GM12878 (cell line): ENCODE results near the gene CAMK4. TPM values are rescaled to one million over a fixed set of nuclear protein-coding genes. Genes with fewer than 3 reads are reported as not detected.

Source experiments
- ATAC-seq: fragments of 200-7000 bp; cut with Tn5 transposase; 3 replicates; pipeline ENCODE4 v1.9.1; 2020; ENCODE audit warnings: mild to moderate bottlenecking, moderate library complexity
- BruUV-seq: library from RNA; stranded (reverse); fragments of 400-500 nt; replicated peaks from 2 replicates; lab custom pipeline; 2021; lab: Mats Ljungman, UMichigan
- CTCF ChIA-PET: fragments of 300-600 bp; sonication (Branson Sonifier 250); formaldehyde crosslinking; extraction: SDS; loops from one replicate; lab custom pipeline; 2021; ENCODE audit warnings: inconsistent platforms; lab: Yijun Ruan, JAX
- POLR2A ChIA-PET: fragments of 350-600 bp; formaldehyde crosslinking; extraction: SDS; loops from one replicate; lab custom pipeline; 2021; ENCODE audit warnings: inconsistent platforms; lab: Charles Lee
- RAD21 ChIA-PET: fragments of 300-600 bp; sonication (Branson Sonifier 250); formaldehyde crosslinking; loops from one replicate; lab custom pipeline; 2023; ENCODE audit warnings: antibody characterized with exemption; ENCODE audit not compliant: unreplicated experiment; lab: Charles Lee
- SMC1A ChIA-PET: fragments of 300-600 bp; sonication (Branson Sonifier 250); formaldehyde crosslinking; loops from one replicate; lab custom pipeline; 2023; ENCODE audit not compliant: unreplicated experiment, uncharacterized antibody; lab: Charles Lee
- DNase-seq: peaks from one replicate; pipeline ENCODE4 v3.0.0-alpha.2; 2011; ENCODE audit warnings: low read depth, low spot score
- FAIRE-seq: peaks from 3 replicates; lab custom pipeline; 2011; peaks lifted over from hg19 to GRCh38; lab: Jason Lieb, UNC
- H2AFZ ChIP-seq: 2 replicates; pipeline ENCODE4 v1.6.0; 2011; ENCODE audit warnings: low read depth, low read length, control low read depth; ENCODE audit not compliant: control insufficient read depth
- H3K27ac ChIP-seq: 2 replicates; pipeline ENCODE4 v1.5.1; 2011; ENCODE audit warnings: control low read depth; ENCODE audit not compliant: control insufficient read depth, insufficient read depth
- H3K27me3 ChIP-seq, 2 experiments: replicated peaks in 1 of 2; 2 replicates each; pipeline versions ENCODE4 v1.6.0 to v1.6.1; 2011; ENCODE audit warnings: low read length in 1 of 2; ENCODE audit not compliant: control insufficient read depth in 2 of 2, insufficient read depth in 2 of 2
- H3K36me3 ChIP-seq, 2 experiments: 2 replicates each; pipeline ENCODE4 v1.5.1; 2011; ENCODE audit warnings: low read length in 1 of 2; ENCODE audit not compliant: control insufficient read depth in 2 of 2, insufficient read depth in 2 of 2
- H3K4me1 ChIP-seq: 2 replicates; pipeline ENCODE4 v1.6.1; 2011; ENCODE audit warnings: mild to moderate bottlenecking, low read length, moderate library complexity, mixed read lengths; ENCODE audit not compliant: control insufficient read depth, insufficient read depth
- H3K4me2 ChIP-seq: 2 replicates; pipeline ENCODE4 v1.6.0; 2011; ENCODE audit warnings: control low read depth; ENCODE audit not compliant: control insufficient read depth, insufficient read depth
- H3K4me3 ChIP-seq: fragments of 200-600 bp; sonication (generic); 2 replicates; pipeline ENCODE4 v1.5.1; 2016
- H3K79me2 ChIP-seq: 2 replicates; pipeline ENCODE4 v1.6.0; 2011; ENCODE audit warnings: low read length; ENCODE audit not compliant: control insufficient read depth, insufficient read depth
- H3K9ac ChIP-seq: 2 replicates; pipeline ENCODE4 v1.8.0; 2011; ENCODE audit warnings: low read length, control low read depth, mixed read lengths; ENCODE audit not compliant: control insufficient read depth, insufficient read depth
- H3K9me3 ChIP-seq: replicated peaks from 3 replicates; pipeline ENCODE4 v1.5.1; 2011; ENCODE audit warnings: mild to moderate bottlenecking, low read length; ENCODE audit not compliant: control insufficient read depth, insufficient read depth
- H4K20me1 ChIP-seq: 2 replicates; pipeline ENCODE4 v1.6.0; 2011; ENCODE audit not compliant: control insufficient read depth, insufficient read depth
- BACH1 ChIP-seq: fragments of 450-650 bp; IDR thresholded peaks from 2 replicates; pipeline ENCODE4 v1.6.1; 2017; ENCODE audit warnings: mild to moderate bottlenecking, borderline replicate concordance
- BHLHE40 ChIP-seq, 2 experiments: fragments of 450-650 bp in 1 of 2; IDR thresholded peaks; 2 replicates each; pipeline ENCODE4 v1.6.1; 2011 to 2017; ENCODE audit warnings: low read depth in 2 of 2, borderline replicate concordance in 1 of 2, improper control_type of control experiment in 1 of 2, low read length in 1 of 2, mild to moderate bottlenecking in 1 of 2
- CBX3 ChIP-seq: fragments of 200-600 bp; sonication (generic); IDR thresholded peaks from 2 replicates; pipeline ENCODE4 v1.6.1; 2016; ENCODE audit warnings: low read depth, borderline replicate concordance
- FOXK2 ChIP-seq: fragments of 450-650 bp; IDR thresholded peaks from 2 replicates; pipeline ENCODE4 v1.6.1; 2017; ENCODE audit warnings: mild to moderate bottlenecking, moderate library complexity
- GATAD2B ChIP-seq: fragments of 450-650 bp; conservative IDR thresholded peaks from 2 replicates; pipeline ENCODE4 v1.6.1; 2017; ENCODE audit warnings: low read depth, mild to moderate bottlenecking, moderate library complexity
- MTA2 ChIP-seq: fragments of 450-650 bp; IDR thresholded peaks from 2 replicates; pipeline ENCODE4 v1.6.1; 2016; ENCODE audit warnings: low read depth, mild to moderate bottlenecking, moderate library complexity
- NBN ChIP-seq: fragments of 450-650 bp; IDR thresholded peaks from 2 replicates; pipeline ENCODE4 v1.6.1; 2016
- NR2C1 ChIP-seq: fragments of 450-650 bp; IDR thresholded peaks from 2 replicates; pipeline ENCODE4 v1.6.1; 2017; ENCODE audit warnings: antibody characterized with exemption, mild to moderate bottlenecking, moderate library complexity
- NR2C2 ChIP-seq: IDR thresholded peaks from 2 replicates; pipeline ENCODE4 v1.6.1; 2011; ENCODE audit warnings: borderline replicate concordance, low read depth; ENCODE audit not compliant: control insufficient read depth, insufficient read length
- NR2F1 ChIP-seq: fragments of 450-650 bp; conservative IDR thresholded peaks from 2 replicates; pipeline ENCODE4 v1.6.1; 2017; ENCODE audit warnings: mild to moderate bottlenecking
- NRF1 ChIP-seq: conservative IDR thresholded peaks from 2 replicates; pipeline ENCODE4 v1.6.1; 2011; ENCODE audit warnings: mild to moderate bottlenecking, low read depth, low read length, improper control_type of control experiment
- POU2F2 ChIP-seq: IDR thresholded peaks from 3 replicates; pipeline ENCODE4 v1.6.1; 2011; ENCODE audit warnings: low read depth, mild to moderate bottlenecking, low read length, borderline replicate concordance
- SMAD5 ChIP-seq: IDR thresholded peaks from 2 replicates; pipeline ENCODE4 v1.6.1; 2016; ENCODE audit warnings: antibody characterized with exemption, low read depth
- STAT3 ChIP-seq: IDR thresholded peaks from 2 replicates; pipeline ENCODE4 v1.6.1; 2011; ENCODE audit warnings: low read depth, low read length, improper control_type of control experiment
- SUPT20H ChIP-seq: IDR thresholded peaks from 2 replicates; pipeline ENCODE4 v1.6.1; 2011; ENCODE audit warnings: low read depth, mild to moderate bottlenecking, low read length, moderate library complexity, borderline replicate concordance; ENCODE audit not compliant: control insufficient read depth
- USF1 ChIP-seq: IDR thresholded peaks from 2 replicates; pipeline ENCODE4 v1.6.1; 2011; ENCODE audit warnings: borderline replicate concordance, low read depth, mild to moderate bottlenecking, moderate library complexity, mixed read lengths, low read length; ENCODE audit not compliant: insufficient read depth; ENCODE audit errors: extremely low read length
- ZNF687 ChIP-seq: fragments of 450-650 bp; IDR thresholded peaks from 2 replicates; pipeline ENCODE4 v1.6.1; 2017; ENCODE audit warnings: mild to moderate bottlenecking, moderate library complexity
- WGBS: methylation state at CpG from one replicate; pipeline ENCODE4 v1.1.6; 2016; ENCODE audit warnings: low lambda C conversion rate; ENCODE audit not compliant: insufficient replicate concordance, insufficient coverage; ENCODE audit errors: missing lambda C conversion rate; 5-methylcytosine and 5-hydroxymethylcytosine counted together
- in situ Hi-C: fragments of 300-500 bp; cut with MboI; formaldehyde crosslinking; loops from 9 replicates; pipeline ENCODE4 v1.14.3; 2018; ENCODE audit warnings: mixed read lengths
- intact Hi-C: fragments of 100-400 bp; cut with micrococcal nuclease; formaldehyde crosslinking; loops from one replicate; pipeline ENCODE4 v1.14.2; 2022; ENCODE audit not compliant: unreplicated experiment
- polyA plus RNA-seq, 11 experiments: library from polyadenylated mRNA; depleted of rRNA in 4 of 11; unstranded in 6 of 11; stranded (reverse) in 5 of 11; fragments of >200 nt; fragmentation: Nextera tagmentation in 4 of 11; fragmentation: Illumina TruSeq in 1 of 11; extraction: Ambion mirVana in 4 of 11; extraction: Trizol in 1 of 11; gene quantifications; 1 replicate in 1 of 11; 2 replicates in 10 of 11; pipeline versions ENCODE4 v1.2.1 to v1.2.3, GENCODE V29; 2011 to 2016; ENCODE audit warnings: inconsistent platforms in 2 of 11, missing spikeins in 2 of 11, low read depth in 1 of 11
- total RNA-seq, 4 experiments: library from RNA; depleted of rRNA in 3 of 4; stranded (reverse); fragments of >200 nt in 3 of 4; fragmentation: Illumina TruSeq in 1 of 4; extraction: Trizol in 1 of 4; gene quantifications; 2 replicates each; pipeline versions ENCODE4 v1.2.1 to v1.2.3, GENCODE V29; 2013 to 2021
- TF ChIP-seq, protein P1 (sequence below): fragments of 450-650 bp; IDR thresholded peaks from 2 replicates; pipeline ENCODE4 v1.6.1; 2016; ENCODE audit warnings: mild to moderate bottlenecking

Gene CAMK4
- total and polyA plus RNA-seq, 10 of the 15 experiments (the other 5 are each of a cell fraction or from before 2014, with no cell fraction given): 13.3 to 51.9 (median 35.3) TPM

- peak; percentile 35 for DNase-seq
- H3K36me3 ChIP-seq: peaks cover 5 to 20% of the 10 kb centered on the region in 2 experiments
- in situ Hi-C loops (no loop called here), intact Hi-C loops (no loop called here)
- H4K20me1 ChIP-seq: no peaks in the 10 kb centered on the region
- no peak overlapping the region for H2AFZ ChIP-seq
- no TSS peak for BruUV-seq
- no peak overlapping the region for H3K4me2 ChIP-seq
- no peak overlapping the region for H3K4me3 ChIP-seq
- no peak overlapping the region for H3K9ac ChIP-seq
- H3K27me3 ChIP-seq: no peaks in the 10 kb centered on the region
- POLR2A ChIA-PET: interaction anchor here (0.6 to 4.5 kb wide), 4 partner anchors 12 to 25 kb away, joined by 5 to 34 read pairs (median 8); no protein-coding TSS in a partner anchor
- no peaks in the 10 kb centered on the region for H3K9me3 ChIP-seq
- peak overlapping the region; percentile 62 for H3K27ac ChIP-seq
- CTCF ChIA-PET: interaction anchor here (1.0 to 6.2 kb wide), 6 partner anchors 12 to 56 kb away, joined by 3 to 45 read pairs (median 4); no protein-coding TSS in a partner anchor
- RAD21 ChIA-PET: interaction anchor here (0.6 to 6.7 kb wide), 6 partner anchors 13 to 651 kb away, joined by 3 to 55 read pairs (median 4); no protein-coding TSS in a partner anchor
- FAIRE-seq: no peak
- WGBS: 68% methylated on average over 2 of the region's 2 CpGs
- H3K79me2 ChIP-seq: peaks cover 14% of the 10 kb centered on the region
- ATAC-seq: peak; percentile 50
- peaks cover 15% of the 10 kb centered on the region; the same call in 1 of the 2 replicates for H3K4me1 ChIP-seq
- SMC1A ChIA-PET: interaction anchor here (1.0 to 6.9 kb wide), 9 partner anchors 11 to 265 kb away, joined by 3 to 46 read pairs (median 5); no protein-coding TSS in a partner anchor
- 0 out of 2 replicates have a peak, but pooled peaks have one; percentile 26 for TF ChIP-seq GATAD2B
- TF ChIP-seq NR2C1: 0 out of 2 replicates have a peak, but pooled peaks have one; percentile 19
- no peak for TF ChIP-seq NBN
- no peak for TF ChIP-seq MTA2
- TF ChIP-seq NR2F1: peak; percentile 63; the same call in 1 of the 2 replicates
- TF ChIP-seq SUPT20H: no peak
- 0 out of 2 replicates have a peak, but pooled peaks have one; percentile 40 for TF ChIP-seq BACH1
- TF ChIP-seq FOXK2: no peak
- TF ChIP-seq STAT3: 0 out of 2 replicates have a peak, but pooled peaks have one; percentile 44
- no peak for TF ChIP-seq SMAD5
- TF ChIP-seq, protein P1, sequence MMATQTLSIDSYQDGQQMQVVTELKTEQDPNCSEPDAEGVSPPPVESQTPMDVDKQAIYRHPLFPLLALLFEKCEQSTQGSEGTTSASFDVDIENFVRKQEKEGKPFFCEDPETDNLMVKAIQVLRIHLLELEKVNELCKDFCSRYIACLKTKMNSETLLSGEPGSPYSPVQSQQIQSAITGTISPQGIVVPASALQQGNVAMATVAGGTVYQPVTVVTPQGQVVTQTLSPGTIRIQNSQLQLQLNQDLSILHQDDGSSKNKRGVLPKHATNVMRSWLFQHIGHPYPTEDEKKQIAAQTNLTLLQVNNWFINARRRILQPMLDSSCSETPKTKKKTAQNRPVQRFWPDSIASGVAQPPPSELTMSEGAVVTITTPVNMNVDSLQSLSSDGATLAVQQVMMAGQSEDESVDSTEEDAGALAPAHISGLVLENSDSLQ: peak; percentile 49; the same call in 1 of the 2 replicates
- TF ChIP-seq BHLHE40 (IDR thresholded peaks at IDR 0.05; ENCODE audit: borderline replicate concordance in 1 of 2, low read depth in 2 of 2, low read length in 1 of 2): no peak
- TF ChIP-seq NR2C2: no peak
- TF ChIP-seq NRF1: no peak
- TF ChIP-seq USF1: no peak
- 0 out of 3 replicates have a peak, but pooled peaks have one; percentile 14 for TF ChIP-seq POU2F2
- TF ChIP-seq CBX3: no peak
- TF ChIP-seq ZNF687: peak; percentile 91
Measured at GRCh38 chr5:111494355-111494999, 270.3 kb downstream of the CAMK4 start.
